Right kidney (tissue), 9 donors: ENCODE results near the gene S100A16.

ENCODE experiments used
- DNase-seq: peaks from one replicate; pipeline ENCODE4 v3.0.0-alpha.2; 2016
- long read RNA-seq, 8 donors: transcript quantifications; one replicate each; lab custom pipeline, GENCODE V29; 2026

S100A16 gene
- long read RNA-seq, donor 1, transcript S100A16-204 (3 exons, 1,118 nt) = major isoform, 65 of 95 reads
- long read RNA-seq, donor 1, transcript S100A16-203 (3 exons, 956 nt) = minor isoform, 24 of 95 reads
- long read RNA-seq, donor 1, partial matches to known transcripts = 6 of 95 reads
- long read RNA-seq, donor 1, other reads (novel, unspliced or antisense) = 0 of 95 reads
- long read RNA-seq, donor 2, transcript S100A16-204 (3 exons, 1,118 nt) = major isoform, 38 of 55 reads
- long read RNA-seq, donor 2, transcript S100A16-203 (3 exons, 956 nt) = minor isoform, 17 of 55 reads
- long read RNA-seq, donor 2, partial matches to known transcripts = 0 of 55 reads
- long read RNA-seq, donor 2, other reads (novel, unspliced or antisense) = 0 of 55 reads
- long read RNA-seq, donor 3, transcript S100A16-203 (3 exons, 956 nt) = minor isoform, 11 of 70 reads
- long read RNA-seq, donor 3, transcript S100A16-204 (3 exons, 1,118 nt) = major isoform, 37 of 70 reads
- long read RNA-seq, donor 3, partial matches to known transcripts = 22 of 70 reads
- long read RNA-seq, donor 3, other reads (novel, unspliced or antisense) = 0 of 70 reads
- long read RNA-seq, donor 4, transcript S100A16-203 (3 exons, 956 nt) = minor isoform, 28 of 65 reads
- long read RNA-seq, donor 4, transcript S100A16-204 (3 exons, 1,118 nt) = major isoform, 32 of 65 reads
- long read RNA-seq, donor 4, partial matches to known transcripts = 5 of 65 reads
- long read RNA-seq, donor 4, other reads (novel, unspliced or antisense) = 0 of 65 reads
- long read RNA-seq, donor 5, transcript S100A16-203 (3 exons, 956 nt) = minor isoform, 27 of 78 reads
- long read RNA-seq, donor 5, transcript S100A16-204 (3 exons, 1,118 nt) = major isoform, 45 of 78 reads
- long read RNA-seq, donor 5, partial matches to known transcripts = 5 of 78 reads
- long read RNA-seq, donor 5, other reads (novel, unspliced or antisense) = 0 of 78 reads
- long read RNA-seq, donor 6, transcript S100A16-203 (3 exons, 956 nt) = minor isoform, 26 of 75 reads
- long read RNA-seq, donor 6, transcript S100A16-204 (3 exons, 1,118 nt) = major isoform, 44 of 75 reads
- long read RNA-seq, donor 6, partial matches to known transcripts = 5 of 75 reads
- long read RNA-seq, donor 6, other reads (novel, unspliced or antisense) = 0 of 75 reads
- long read RNA-seq, donor 7, transcript S100A16-204 (3 exons, 1,118 nt) = major isoform, 60 of 106 reads
- long read RNA-seq, donor 7, transcript S100A16-203 (3 exons, 956 nt) = minor isoform, 46 of 106 reads
- long read RNA-seq, donor 7, partial matches to known transcripts = 0 of 106 reads
- long read RNA-seq, donor 7, other reads (novel, unspliced or antisense) = 0 of 106 reads
- long read RNA-seq, donor 8, transcript S100A16-203 (3 exons, 956 nt) = minor isoform, 22 of 66 reads
- long read RNA-seq, donor 8, transcript S100A16-204 (3 exons, 1,118 nt) = major isoform, 44 of 66 reads
- long read RNA-seq, donor 8, partial matches to known transcripts = 0 of 66 reads
- long read RNA-seq, donor 8, other reads (novel, unspliced or antisense) = 0 of 66 reads

- peak; percentile 71 for DNase-seq
Measured at GRCh38 chr1:153612755-153613331, at the start of gene S100A16. TSS of gene S100A16 (minus strand) at chr1:153613137. CDS start at chr1:153608151, 4,986 bp downstream.

- DNase-seq = no peak
Measured at GRCh38 chr1:153662269-153662668, 49.3 kb upstream of the S100A16 start.

GRCh38 chr1:153661111-153661708 lies 48.3 kb upstream of the S100A16 start:
- no peak for DNase-seq

GRCh38 chr1:153659656-153660055 lies 46.7 kb upstream of the S100A16 start:
- DNase-seq = no peak

GRCh38 chr1:153659175-153659534 lies 46.2 kb upstream of the S100A16 start:
- DNase-seq = no peak

GRCh38 chr1:153658400-153659174 lies 45.6 kb upstream of the S100A16 start, which contains the start of gene SNAPIN:
TSS of gene SNAPIN (plus strand) at chr1:153658703. CDS start at chr1:153658744, 41 bp downstream.
- DNase-seq = peak; percentile 98

GRCh38 chr1:153655333-153655732 lies 42.4 kb upstream of the S100A16 start:
- no peak for DNase-seq

- no peak for DNase-seq
Measured at GRCh38 chr1:153652805-153653500, 40.0 kb upstream of the S100A16 start.

- DNase-seq = no peak
Measured at GRCh38 chr1:153651771-153652170, 38.8 kb upstream of the S100A16 start.

- DNase-seq = no peak
Measured at GRCh38 chr1:153649863-153650235, 36.9 kb upstream of the S100A16 start.

GRCh38 chr1:153649137-153649862 lies 36.4 kb upstream of the S100A16 start:
- DNase-seq = no peak

GRCh38 chr1:153648000-153648643 lies 35.2 kb upstream of the S100A16 start:
- DNase-seq = no peak

- DNase-seq = no peak
Measured at GRCh38 chr1:153647346-153647714, 34.4 kb upstream of the S100A16 start.

- no peak for DNase-seq
Measured at GRCh38 chr1:153646672-153647345, 33.9 kb upstream of the S100A16 start.

GRCh38 chr1:153643816-153644215 lies 30.9 kb upstream of the S100A16 start:
- DNase-seq = no peak

- no peak for DNase-seq
Measured at GRCh38 chr1:153643100-153643499, 30.2 kb upstream of the S100A16 start.

GRCh38 chr1:153642161-153642560 lies 29.2 kb upstream of the S100A16 start:
- no peak for DNase-seq

GRCh38 chr1:153640861-153641260 lies 27.9 kb upstream of the S100A16 start:
- no peak for DNase-seq
